ENCODE data around the gene ANKMY1.

DNA sequence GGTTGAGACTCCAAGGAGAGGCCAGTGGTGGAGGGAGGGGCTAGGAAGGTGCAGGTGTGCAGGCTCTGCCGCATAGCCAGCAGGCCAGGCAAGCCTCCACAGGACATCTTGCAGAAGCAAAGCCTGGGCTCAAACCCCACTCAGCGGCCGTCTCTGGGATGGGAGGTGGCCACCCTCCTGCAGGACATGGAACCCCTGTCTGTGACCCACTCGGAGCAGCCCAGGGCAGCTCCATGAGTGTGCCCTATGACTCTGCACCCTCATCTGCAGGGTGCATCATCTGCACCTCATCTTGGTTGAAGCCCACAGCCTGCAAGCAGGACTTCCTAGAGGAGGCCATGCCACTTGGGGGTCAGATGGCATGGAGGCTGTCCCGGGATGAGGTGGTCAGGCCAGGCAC lies 76.1 kb downstream of the ANKMY1 start:
- TF ChIP-seq YY1 (IDR thresholded peaks at IDR 0.05; ENCODE audit: insufficient read depth, insufficient read length) = no peak
- TF ChIP-seq ZNF274 (IDR thresholded peaks at IDR 0.05; ENCODE audit: low read depth, low read length) = no peak
- TF ChIP-seq SUZ12 (IDR thresholded peaks at IDR 0.05; ENCODE audit: extremely low read depth, insufficient read depth, insufficient read length) = no peak

All from NT2/D1 (cell line).